RWPE1 (cell line): ENCODE results near the gene LCE2B.

Experiments used
- CTCF ChIA-PET: fragments of 350-600 bp; sonication (Branson Sonifier 250); formaldehyde crosslinking; extraction: SDS; loops from one replicate; lab custom pipeline; 2021; lab: Yijun Ruan, JAX
- POLR2A ChIA-PET: fragments of 400-600 bp; formaldehyde crosslinking; extraction: SDS; loops from one replicate; lab custom pipeline; 2020; ENCODE audit warnings: antibody characterized with exemption; ENCODE audit not compliant: low non-redundant PET; lab: Yijun Ruan, JAX
- DNase-seq: peaks from one replicate; pipeline ENCODE4 v3.0.0; 2012; ENCODE audit warnings: low spot score
- H3K27ac ChIP-seq: fragments of 450-650 bp; 2 replicates; pipeline ENCODE4 v1.5.1; 2017
- TF ChIP-seq, protein P1 (sequence below): fragments of 450-650 bp; conservative IDR thresholded peaks from 2 replicates; pipeline ENCODE4 v1.5.1; 2017; ENCODE audit warnings: low read depth, mild to moderate bottlenecking

The LCE2B gene

DNA sequence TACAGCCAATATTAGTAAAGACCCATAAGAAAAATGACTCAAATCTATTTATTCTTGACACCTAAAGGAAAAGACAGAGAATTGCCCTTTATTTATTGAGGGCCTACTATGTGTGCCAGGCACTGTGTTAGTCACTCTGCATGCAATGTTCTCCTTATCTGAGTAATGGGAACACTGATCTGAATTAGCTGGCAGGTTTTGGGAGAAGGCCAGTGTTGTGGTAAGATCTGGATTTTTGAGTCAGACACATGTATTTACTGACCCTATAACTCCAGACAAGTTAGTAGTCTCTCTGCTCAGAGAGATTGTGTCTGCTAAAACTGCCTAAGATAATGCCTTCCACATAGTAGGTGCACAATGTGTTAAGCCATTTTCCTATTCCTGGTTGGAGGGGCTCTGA is 39.3 kb downstream of the LCE2B start:
- ChIA-PET POLR2A (no interaction called here), CTCF (interaction anchor here (0.6 to 0.7 kb wide), 2 partner anchors 71 to 75 kb away, joined by 3 read pairs; no protein-coding TSS in a partner anchor)
- no peak overlapping the region for H3K27ac ChIP-seq
- no peak for DNase-seq
- TF ChIP-seq, protein P1, sequence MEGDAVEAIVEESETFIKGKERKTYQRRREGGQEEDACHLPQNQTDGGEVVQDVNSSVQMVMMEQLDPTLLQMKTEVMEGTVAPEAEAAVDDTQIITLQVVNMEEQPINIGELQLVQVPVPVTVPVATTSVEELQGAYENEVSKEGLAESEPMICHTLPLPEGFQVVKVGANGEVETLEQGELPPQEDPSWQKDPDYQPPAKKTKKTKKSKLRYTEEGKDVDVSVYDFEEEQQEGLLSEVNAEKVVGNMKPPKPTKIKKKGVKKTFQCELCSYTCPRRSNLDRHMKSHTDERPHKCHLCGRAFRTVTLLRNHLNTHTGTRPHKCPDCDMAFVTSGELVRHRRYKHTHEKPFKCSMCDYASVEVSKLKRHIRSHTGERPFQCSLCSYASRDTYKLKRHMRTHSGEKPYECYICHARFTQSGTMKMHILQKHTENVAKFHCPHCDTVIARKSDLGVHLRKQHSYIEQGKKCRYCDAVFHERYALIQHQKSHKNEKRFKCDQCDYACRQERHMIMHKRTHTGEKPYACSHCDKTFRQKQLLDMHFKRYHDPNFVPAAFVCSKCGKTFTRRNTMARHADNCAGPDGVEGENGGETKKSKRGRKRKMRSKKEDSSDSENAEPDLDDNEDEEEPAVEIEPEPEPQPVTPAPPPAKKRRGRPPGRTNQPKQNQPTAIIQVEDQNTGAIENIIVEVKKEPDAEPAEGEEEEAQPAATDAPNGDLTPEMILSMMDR, result no peak

DNA sequence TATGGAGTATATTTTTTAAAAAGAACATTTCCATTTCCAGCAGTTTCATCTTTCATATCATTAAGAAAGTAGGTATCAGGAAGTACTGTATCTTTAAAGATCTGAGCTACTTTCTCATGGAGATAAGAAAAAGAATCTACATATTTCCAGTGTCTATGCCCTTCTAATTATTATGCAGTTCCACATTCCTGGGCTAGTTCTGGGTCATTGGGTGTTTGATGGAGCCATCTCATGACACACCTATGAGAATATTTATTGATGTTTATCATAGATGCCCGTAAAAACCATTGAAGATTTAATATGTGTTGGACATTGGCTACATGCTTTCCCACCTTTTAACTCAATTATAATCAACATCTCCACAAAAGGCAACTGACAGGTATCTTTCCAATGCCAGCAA is 43.1 kb downstream of the LCE2B start:
- CTCF ChIA-PET, result interaction anchor here (0.8 kb wide), 1 partner anchor 29 kb away, joined by 3 read pairs; no protein-coding TSS in a partner anchor
- TF ChIP-seq, protein P1, result no peak
- no peak overlapping the region for H3K27ac ChIP-seq
- no peak for DNase-seq
- POLR2A ChIA-PET, result no interaction called here

DNA sequence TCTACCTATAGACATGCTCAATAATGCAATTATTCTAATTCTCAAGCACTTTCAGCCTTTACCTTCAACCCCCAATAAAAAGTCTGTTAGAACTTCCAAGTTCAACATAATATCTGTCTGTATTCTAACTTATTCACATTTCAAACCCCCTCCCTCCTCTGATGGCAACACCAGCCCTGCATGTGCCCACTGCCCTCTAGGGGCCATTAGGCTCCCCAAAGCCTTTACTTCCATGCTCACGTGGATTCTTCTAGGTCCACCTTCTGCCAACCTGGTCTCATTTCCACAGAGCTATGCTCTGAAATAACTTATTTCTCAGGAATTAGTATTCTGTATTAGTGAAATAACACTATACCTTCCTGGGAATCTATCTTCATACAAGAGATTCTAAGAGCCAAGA is 49.7 kb downstream of the LCE2B start:
- CTCF ChIA-PET, result interaction anchor here (1.4 kb wide), 1 partner anchor 83 kb away, joined by 6 read pairs; no protein-coding TSS in a partner anchor
- TF ChIP-seq, protein P1, result no peak; the same call in 1 of the 2 replicates
- H3K27ac ChIP-seq, result no peak overlapping the region
- peak; percentile 38 for DNase-seq
- POLR2A ChIA-PET, result no interaction called here
